ENCODE results near the gene TCL1A. TPM values are rescaled to one million over a fixed set of nuclear protein-coding genes. Genes with fewer than 3 reads are reported as not detected.

Gene TCL1A
- total RNA-seq, 1 experiment from 2014 or later = not detected

- no peaks in the 10 kb centered on the region; the same call in 1 of the 2 replicates for H3K27me3 ChIP-seq (ENCODE audit: control insufficient read depth, insufficient read depth, low read length)
- ATAC-seq (no peak), DNase-seq (ENCODE audit: low read depth, low spot score) (no peak)
- H3K4me3 ChIP-seq (ENCODE audit: low read depth in 2 of 2, low read length in 2 of 2) = no peak overlapping the region
- no peak for TF ChIP-seq TCF7L2 (IDR thresholded peaks at IDR 0.05; ENCODE audit: low read depth, low read length)
- TF ChIP-seq POLR2AphosphoS5 (IDR thresholded peaks at IDR 0.05; ENCODE audit: low read depth, low read length) = no peak
- no peak for TF ChIP-seq REST (IDR thresholded peaks at IDR 0.05; ENCODE audit: insufficient read depth in 1 of 2, low read depth in 2 of 2, low read length in 1 of 2)
- no peak for TF ChIP-seq CTCF (IDR thresholded peaks at IDR 0.05)
- no peak for TF ChIP-seq SIN3A (IDR thresholded peaks at IDR 0.05; ENCODE audit: borderline replicate concordance, insufficient read depth, low read depth, low read length)
- intact Hi-C loops (cut with micrococcal nuclease; ENCODE audit: unreplicated experiment) = no loop called here
- no peak overlapping the region for H3K27ac ChIP-seq (ENCODE audit: low read length)
- no peaks in the 10 kb centered on the region for H3K4me1 ChIP-seq (ENCODE audit: control insufficient read depth, insufficient read depth, low read length)
- in situ Hi-C loops (cut with HindIII; ENCODE audit: low pct_unique_long_range_greater_than_20kb, low sequenced_read_pairs) = no loop called here
- POLR2A ChIA-PET = interaction anchor here (0.6 kb wide), 1 partner anchor 117 kb away, joined by 16 read pairs; no protein-coding TSS in a partner anchor
- no peaks in the 10 kb centered on the region for H3K9me3 ChIP-seq (ENCODE audit: control insufficient read depth, insufficient read depth, low read depth, low read length)
- no TSS peak for BruUV-seq (replicated peaks)
- H3K36me3 ChIP-seq (ENCODE audit: control insufficient read depth, insufficient read depth, low read length) = no peaks in the 10 kb centered on the region
- CTCF ChIA-PET = no interaction called here
Observed at GRCh38 chr14:95663226-95663797, 50.6 kb downstream of the TCL1A start.

- DNase-seq (ENCODE audit: low read depth, low spot score) (no peak), ATAC-seq (no peak)
- POLR2A ChIA-PET = interaction anchor here (0.6 kb wide), 1 partner anchor 118 kb away, joined by 16 read pairs; no protein-coding TSS in a partner anchor
- no peaks in the 10 kb centered on the region for H3K4me1 ChIP-seq (ENCODE audit: control insufficient read depth, insufficient read depth, low read length)
- in situ Hi-C loops (cut with HindIII; ENCODE audit: low pct_unique_long_range_greater_than_20kb, low sequenced_read_pairs) = no loop called here
- no peaks in the 10 kb centered on the region for H3K36me3 ChIP-seq (ENCODE audit: control insufficient read depth, insufficient read depth, low read length)
- no peaks in the 10 kb centered on the region for H3K27me3 ChIP-seq (ENCODE audit: control insufficient read depth, insufficient read depth, low read length)
- H3K27ac ChIP-seq (ENCODE audit: low read length) = no peak overlapping the region
- intact Hi-C loops (cut with micrococcal nuclease; ENCODE audit: unreplicated experiment) = no loop called here
- H3K9me3 ChIP-seq (ENCODE audit: control insufficient read depth, insufficient read depth, low read depth, low read length) = no peaks in the 10 kb centered on the region
- CTCF ChIA-PET = no interaction called here
- no TSS peak for BruUV-seq (replicated peaks)
- no peak overlapping the region for H3K4me3 ChIP-seq (ENCODE audit: low read depth in 2 of 2, low read length in 2 of 2)
- TF ChIP-seq CTCF (IDR thresholded peaks at IDR 0.05) = no peak
- TF ChIP-seq POLR2AphosphoS5 (IDR thresholded peaks at IDR 0.05; ENCODE audit: low read depth, low read length) = no peak
- no peak for TF ChIP-seq TCF7L2 (IDR thresholded peaks at IDR 0.05; ENCODE audit: low read depth, low read length)
- no peak for TF ChIP-seq REST (IDR thresholded peaks at IDR 0.05; ENCODE audit: insufficient read depth in 1 of 2, low read depth in 2 of 2, low read length in 1 of 2)
- no peak for TF ChIP-seq SIN3A (IDR thresholded peaks at IDR 0.05; ENCODE audit: borderline replicate concordance, insufficient read depth, low read depth, low read length)
Observed at GRCh38 chr14:95662376-95663186, 51.3 kb downstream of the TCL1A start.

Measured in Panc1 (cell line).